NB4 (cell line): ENCODE measurements around the gene ACOXL.

Source experiments
- CTCF ChIP-seq: IDR thresholded peaks from one replicate; pipeline ENCODE4 v1.5.1; 2012; ENCODE audit warnings: low read depth, low read length
- POLR2A ChIP-seq: IDR thresholded peaks from 2 replicates; pipeline ENCODE4 v1.6.1; 2011; ENCODE audit warnings: mild to moderate bottlenecking; ENCODE audit not compliant: insufficient read length; ENCODE audit errors: extremely low read depth

GRCh38 chr2:111121028-111121827 lies 388.9 kb downstream of the ACOXL start:
- TF ChIP-seq CTCF (no peak), POLR2A (no peak)
